Aortic smooth muscle cell (primary cell): ENCODE measurements around the gene LYPLAL1. TPM values are rescaled to one million over a fixed set of nuclear protein-coding genes. Genes with fewer than 3 reads are reported as not detected.

ENCODE experiments used
- total RNA-seq: library from RNA; depleted of rRNA; stranded (reverse); fragments of >200 nt; gene quantifications from 2 replicates; pipeline ENCODE4 v1.2.3, GENCODE V29; 2014

The LYPLAL1 gene
- 25.6 and 27.5 TPM in 2 replicates for total RNA-seq

DNA sequence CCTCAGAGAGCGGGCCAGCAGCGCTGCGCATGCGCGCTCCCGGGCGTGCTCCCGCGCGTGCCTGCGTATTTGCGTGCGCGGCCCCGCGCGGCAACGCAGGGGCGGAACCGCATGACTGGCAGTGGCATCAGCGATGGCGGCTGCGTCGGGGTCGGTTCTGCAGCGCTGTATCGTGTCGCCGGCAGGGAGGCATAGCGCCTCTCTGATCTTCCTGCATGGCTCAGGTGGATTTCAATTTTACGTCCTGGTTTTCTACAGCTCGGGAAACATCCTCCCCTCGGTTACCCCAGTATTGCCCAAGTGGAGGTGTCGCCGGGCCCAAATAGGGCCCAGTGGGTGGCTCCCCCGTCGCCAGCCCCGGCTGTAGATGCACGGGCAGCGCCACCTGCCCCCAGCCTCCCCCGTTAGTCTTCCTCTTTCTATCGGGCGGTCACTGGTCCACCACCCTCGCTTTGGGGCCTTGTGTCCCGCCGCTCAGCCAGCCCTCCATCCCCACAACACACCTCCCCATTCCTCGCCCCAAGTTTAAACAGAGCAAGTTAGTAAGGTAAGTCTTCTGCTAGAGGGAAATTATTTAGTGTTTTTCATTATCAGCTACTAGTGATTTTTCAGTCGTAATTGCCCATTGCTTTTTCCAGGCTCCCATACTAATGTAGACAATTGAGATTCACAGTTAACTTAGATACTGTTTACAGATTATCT, at the start of gene LYPLAL1:
Gene LYPLAL1 (plus strand): TSS at position 121 of the 702 bp plus-strand sequence. CDS start 13 bp downstream, at position 134.

